Renal cortical epithelial cell (primary cell): ENCODE data around the gene CCDC7. TPM values are rescaled to one million over a fixed set of nuclear protein-coding genes. Genes with fewer than 3 reads are reported as not detected.

Experiments
- total RNA-seq: library from RNA; depleted of rRNA; stranded (reverse); fragments of >200 nt; gene quantifications from 2 replicates; pipeline ENCODE4 v1.2.3, GENCODE V29; 2014

Gene CCDC7
- total RNA-seq, 1 donor from 2014 or later, result 14.5 TPM

Other genes with a start within 250 kb of the CCDC7 start
- gene EPC1, start 99.0 kb upstream of the CCDC7 start, total RNA-seq, result 11.8 and 29.5 TPM in 2 replicates